Spleen (tissue), 7 donors: ENCODE results near the gene SNAPIN.

Experiments
- CTCF ChIP-seq, 11 experiments: fragments of 200-600 bp in 7 of 11; fragments of 450-650 bp in 4 of 11; sonication (generic) in 4 of 11; IDR thresholded peaks in 8 of 11; conservative IDR thresholded peaks in 3 of 11; 1 replicate in 7 of 11; 2 replicates in 4 of 11; pipeline versions ENCODE4 v1.4.0 to v1.8.0; 2016 to 2021; ENCODE audit warnings: antibody characterized with exemption in 11 of 11, inconsistent platforms in 4 of 11, mild to moderate bottlenecking in 1 of 11
- POLR2A ChIP-seq, 3 donors: fragments of 450-650 bp; IDR thresholded peaks; one replicate each; pipeline ENCODE4 v1.5.1; 2017; ENCODE audit warnings: antibody characterized with exemption in 3 of 3, mild to moderate bottlenecking in 1 of 3
- POLR2AphosphoS5 ChIP-seq, 3 donors: sonication (generic); formaldehyde crosslinking; IDR thresholded peaks; one replicate each; pipeline ENCODE4 v1.5.1; 2017; ENCODE audit warnings: antibody characterized with exemption in 3 of 3
- donor health status: DM: no; HTN: no; CAD: no; lungs with moderate emphysema.
- donor health status: DM: no; HTN: no; CAD: no.
- donor health status: DM: no; HTN: no; CAD: no.

GRCh38 chr1:153619171-153619570, 39.3 kb upstream of the SNAPIN start:
- TF ChIP-seq CTCF (IDR thresholded peaks at IDR 0.05 in 8 of 11, conservative IDR thresholded peaks at IDR 0.05 in 3 of 11) (no peak), POLR2A (IDR thresholded peaks at IDR 0.05) (no peak), POLR2AphosphoS5 (IDR thresholded peaks at IDR 0.05) (no peak)
